K562 (cell line): ENCODE results near the gene ATF6B. TPM values are rescaled to one million over a fixed set of nuclear protein-coding genes. Genes with fewer than 3 reads are reported as not detected.

Experiments used
- ATAC-seq: fragments of 200-7000 bp; cut with Tn5 transposase; 3 replicates; pipeline ENCODE4 v1.9.1; 2020; ENCODE audit warnings: moderate library complexity
- BruUV-seq: library from RNA; stranded (reverse); fragments of 400-500 nt; replicated peaks from 2 replicates; lab custom pipeline; 2021; lab: Mats Ljungman, UMichigan
- CTCF ChIA-PET: fragments of 300-600 bp; formaldehyde crosslinking; extraction: SDS; loops from one replicate; lab custom pipeline; 2021; ENCODE audit warnings: low intra/inter-chr PET ratio; lab: Yijun Ruan, JAX
- POLR2A ChIA-PET: fragments of 300-600, 350-650 bp; sonication (Branson Sonifier 250); formaldehyde crosslinking; extraction: SDS; loops from one replicate; lab custom pipeline; 2021; ENCODE audit warnings: antibody characterized with exemption, inconsistent platforms; lab: Yijun Ruan, JAX
- DNase-seq, 4 experiments: peaks; one replicate each; pipeline versions ENCODE4 v3.0.0 to v3.0.0-alpha.2; 2011 to 2018; ENCODE audit warnings: low spot score in 3 of 4, mixed read lengths in 3 of 4; ENCODE audit errors: extremely low read depth in 1 of 4
- FAIRE-seq: peaks from 2 replicates; lab custom pipeline; 2011; peaks lifted over from hg19 to GRCh38; lab: Jason Lieb, UNC
- H2AFZ ChIP-seq: 2 replicates; pipeline ENCODE4 v1.6.0; 2011; ENCODE audit warnings: low read depth, low read length, control low read depth, inconsistent platforms
- H3K27ac ChIP-seq: fragments of 200-600 bp; 3 replicates; pipeline ENCODE4 v1.8.0; 2011; ENCODE audit warnings: low read depth, mild to moderate bottlenecking, control low read depth, inconsistent platforms, low read length, moderate library complexity, mixed read lengths; ENCODE audit errors: extremely low read depth
- H3K27me3 ChIP-seq, 2 experiments: fragments of 300-600 bp in 1 of 2; 2 replicates in 1 of 2; 3 replicates in 1 of 2; pipeline versions ENCODE4 v1.6.0 to v1.8.0; 2011; ENCODE audit warnings: inconsistent platforms in 2 of 2, low read length in 2 of 2, mild to moderate bottlenecking in 1 of 2, mixed read lengths in 1 of 2, moderate library complexity in 1 of 2; ENCODE audit not compliant: control insufficient read depth in 2 of 2, insufficient read depth in 2 of 2
- H3K36me3 ChIP-seq: fragments of 300-600 bp; 3 replicates; pipeline ENCODE4 v1.8.0; 2011; ENCODE audit warnings: mild to moderate bottlenecking, low read length, inconsistent platforms; ENCODE audit not compliant: control insufficient read depth, insufficient read depth
- H3K4me1 ChIP-seq, 2 experiments: fragments of 200-600 bp in 1 of 2; replicated peaks in 1 of 2; 2 replicates in 1 of 2; 3 replicates in 1 of 2; pipeline versions ENCODE4 v1.5.1 to v1.8.0; 2011; ENCODE audit warnings: inconsistent platforms in 2 of 2, low read length in 2 of 2, mild to moderate bottlenecking in 1 of 2, mixed read lengths in 1 of 2, moderate library complexity in 1 of 2; ENCODE audit not compliant: control insufficient read depth in 2 of 2, insufficient read depth in 2 of 2
- H3K4me2 ChIP-seq: 2 replicates; pipeline ENCODE4 v1.6.1; 2011; ENCODE audit warnings: low read length, control low read depth, inconsistent platforms, mixed read lengths; ENCODE audit not compliant: insufficient read depth
- H3K4me3 ChIP-seq: fragments of 200-600 bp; sonication (generic), shearing (Covaris generic); 2 replicates; pipeline ENCODE4 v1.5.1; 2016; ENCODE audit warnings: control low read depth, inconsistent platforms
- H3K79me2 ChIP-seq: fragments of 200-600 bp; 3 replicates; pipeline ENCODE4 v1.8.0; 2011; ENCODE audit warnings: low read length, inconsistent platforms; ENCODE audit not compliant: control insufficient read depth, insufficient read depth
- H3K9ac ChIP-seq, 2 experiments: 2 replicates each; pipeline versions ENCODE4 v1.6.0 to v1.6.1; 2011; ENCODE audit warnings: low read depth in 2 of 2, low read length in 2 of 2, control low read depth in 1 of 2, inconsistent platforms in 1 of 2, mild to moderate bottlenecking in 1 of 2, mixed read lengths in 1 of 2; ENCODE audit not compliant: insufficient read depth in 1 of 2
- H3K9me1 ChIP-seq: one replicate; pipeline ENCODE4 v1.6.0; 2011; ENCODE audit warnings: inconsistent platforms, mild to moderate bottlenecking, low read length, moderate library complexity; ENCODE audit not compliant: control insufficient read depth, insufficient read depth
- H3K9me3 ChIP-seq: replicated peaks from 2 replicates; pipeline ENCODE4 v1.5.1; 2011; ENCODE audit warnings: low read depth, low read length, inconsistent platforms; ENCODE audit not compliant: control insufficient read depth, insufficient read depth
- H4K20me1 ChIP-seq: replicated peaks from 2 replicates; pipeline ENCODE4 v1.6.1; 2011; ENCODE audit warnings: low read length, inconsistent platforms, mixed read lengths; ENCODE audit not compliant: control insufficient read depth, insufficient read depth
- HBP1 ChIP-seq: fragments of 450-650 bp; formaldehyde crosslinking; IDR thresholded peaks from 2 replicates; pipeline ENCODE4 v1.4.0; 2022; ENCODE audit warnings: missing genetic modification characterization
- HMGXB4 ChIP-seq: sonication (generic); formaldehyde crosslinking; IDR thresholded peaks from 2 replicates; pipeline ENCODE4 v1.8.1; 2023; ENCODE audit warnings: mild to moderate bottlenecking, missing genetic modification reagents
- MIER1 ChIP-seq: fragments of 450-650 bp; IDR thresholded peaks from 2 replicates; pipeline ENCODE4 v1.6.1; 2016; ENCODE audit warnings: antibody characterized with exemption, mild to moderate bottlenecking, low read depth
- OTX1 ChIP-seq: fragments of 450-650 bp; formaldehyde crosslinking; IDR thresholded peaks from 2 replicates; pipeline ENCODE4 v1.4.0; 2022; ENCODE audit warnings: mild to moderate bottlenecking
- RBM34 ChIP-seq: fragments of 200-400 bp; formaldehyde crosslinking; IDR thresholded peaks from 2 replicates; pipeline ENCODE4 v1.6.1; 2018; ENCODE audit warnings: low read length, borderline replicate concordance; ENCODE audit not compliant: insufficient read depth
- THRB ChIP-seq: fragments of 450-650 bp; formaldehyde crosslinking; conservative IDR thresholded peaks from 2 replicates; pipeline ENCODE4 v1.4.0; 2022; ENCODE audit warnings: mild to moderate bottlenecking, missing genetic modification characterization
- ZBTB26 ChIP-seq: fragments of 450-650 bp; formaldehyde crosslinking; IDR thresholded peaks from 2 replicates; pipeline ENCODE4 v1.4.0; 2022; ENCODE audit warnings: missing genetic modification characterization
- WGBS: fragments of 100-300 bp; shearing (Covaris generic); methylation state at CpG from one replicate; pipeline ENCODE4 v1.1.6; 2016; ENCODE audit warnings: low coverage, mixed read lengths; ENCODE audit not compliant: insufficient coverage; ENCODE audit errors: missing lambda C conversion rate; 5-methylcytosine and 5-hydroxymethylcytosine counted together
- in situ Hi-C: fragments of 300-500 bp; cut with MboI; formaldehyde crosslinking; loops from 4 replicates; pipeline ENCODE4 v1.15.0; 2018; ENCODE audit warnings: inconsistent platforms, mixed read lengths
- intact Hi-C: fragments of 100-400 bp; cut with micrococcal nuclease; formaldehyde crosslinking; loops from 2 replicates; pipeline ENCODE4 v1.14.2; 2022
- polyA plus RNA-seq, 8 experiments: library from polyadenylated mRNA; depleted of rRNA in 4 of 8; stranded (reverse) in 5 of 8; unstranded in 3 of 8; fragments of >200 nt; fragmentation: Nextera tagmentation in 2 of 8; fragmentation: Illumina TruSeq in 1 of 8; extraction: Ambion mirVana in 2 of 8; extraction: Trizol in 1 of 8; gene quantifications; 2 replicates each; pipeline versions ENCODE4 v1.2.1 to v1.2.3, GENCODE V29; 2011 to 2014; ENCODE audit warnings: inconsistent platforms in 1 of 8, missing spikeins in 1 of 8
- total RNA-seq, 7 experiments: library from RNA; depleted of rRNA in 6 of 7; stranded (reverse); fragments of >200 nt in 6 of 7; fragmentation: Illumina TruSeq in 2 of 7; extraction: Trizol in 2 of 7; gene quantifications; 2 replicates each; pipeline versions ENCODE4 v1.2.1 to v1.2.3, GENCODE V29; 2011 to 2021; ENCODE audit warnings: low replicate concordance in 1 of 7

Gene ATF6B
- total and polyA plus RNA-seq, 9 of the 15 experiments (the other 6 are each of a cell fraction or from before 2014, with no cell fraction given), result 20.7 to 131 (median 31.7) TPM

GRCh38 chr6:32113386-32114352 is 14.4 kb downstream of the ATF6B start (continued):
- TF ChIP-seq THRB, result 0 out of 2 replicates have a peak, but pooled peaks have one; percentile 13
- TF ChIP-seq HMGXB4, result no peak

- 0 out of 2 replicates have a peak, but pooled peaks have one; percentile 33 for TF ChIP-seq ZBTB26 (CRISPR knock-in tag)
- TF ChIP-seq OTX1 (CRISPR knock-in tag), result 0 out of 2 replicates have a peak, but pooled peaks have one; percentile 53
- peak; percentile 64; the same call in 1 of the 2 replicates for TF ChIP-seq THRB
- TF ChIP-seq MIER1, result no peak
- 0 out of 2 replicates have a peak, but pooled peaks have one; percentile 37 for TF ChIP-seq HBP1 (CRISPR knock-in tag)
- no peak for TF ChIP-seq RBM34
- no peak overlapping the region for H2AFZ ChIP-seq
- no TSS peak for BruUV-seq
- no peaks in the 10 kb centered on the region for H3K79me2 ChIP-seq
- no peaks in the 10 kb centered on the region for H4K20me1 ChIP-seq
- H3K9me3 ChIP-seq, result no peaks in the 10 kb centered on the region
- no peak overlapping the region for H3K27ac ChIP-seq
- intact Hi-C loops (loop anchor here (10.0 kb wide), 1 partner anchor 302 kb away; no protein-coding TSS in a partner anchor), in situ Hi-C loops (no loop called here)
- POLR2A ChIA-PET, result no interaction called here
- H3K4me1 ChIP-seq, result peaks cover 28 to 39% of the 10 kb centered on the region in 2 experiments
- H3K36me3 ChIP-seq, result peaks cover 20% of the 10 kb centered on the region; the same call in 2 of the 3 replicates
- no peak overlapping the region for H3K9ac ChIP-seq
- DNase-seq, result no peak
- peaks cover 0 to 5% of the 10 kb centered on the region in 2 experiments; a peak in 2 of 5 replicates for H3K27me3 ChIP-seq
- H3K4me2 ChIP-seq, result no peak overlapping the region
- no peak for ATAC-seq
- CTCF ChIA-PET, result no interaction called here
- H3K4me3 ChIP-seq, result no peak overlapping the region
- H3K9me1 ChIP-seq, result peaks cover 3% of the 10 kb centered on the region
- WGBS, result 37% methylated on average over 9 of the region's 9 CpGs
- FAIRE-seq, result peak; percentile 44
These were observed 15.5 kb downstream of the ATF6B start for GRCh38 chr6:32112431-32112980.
